Loucy (cell line): ENCODE results near the gene INO80B.

Experiments
- CTCF ChIP-seq: fragments of 200-600 bp; sonication (generic); conservative IDR thresholded peaks from 2 replicates; pipeline ENCODE4 v1.5.1; 2014; ENCODE audit warnings: mild to moderate bottlenecking, antibody characterized with exemption, low read length
- EZH2phosphoT487 ChIP-seq: fragments of 200-600 bp; IDR thresholded peaks from 2 replicates; pipeline ENCODE4 v1.6.1; 2018; ENCODE audit warnings: antibody characterized with exemption, mild to moderate bottlenecking, moderate library complexity, borderline replicate concordance

DNA sequence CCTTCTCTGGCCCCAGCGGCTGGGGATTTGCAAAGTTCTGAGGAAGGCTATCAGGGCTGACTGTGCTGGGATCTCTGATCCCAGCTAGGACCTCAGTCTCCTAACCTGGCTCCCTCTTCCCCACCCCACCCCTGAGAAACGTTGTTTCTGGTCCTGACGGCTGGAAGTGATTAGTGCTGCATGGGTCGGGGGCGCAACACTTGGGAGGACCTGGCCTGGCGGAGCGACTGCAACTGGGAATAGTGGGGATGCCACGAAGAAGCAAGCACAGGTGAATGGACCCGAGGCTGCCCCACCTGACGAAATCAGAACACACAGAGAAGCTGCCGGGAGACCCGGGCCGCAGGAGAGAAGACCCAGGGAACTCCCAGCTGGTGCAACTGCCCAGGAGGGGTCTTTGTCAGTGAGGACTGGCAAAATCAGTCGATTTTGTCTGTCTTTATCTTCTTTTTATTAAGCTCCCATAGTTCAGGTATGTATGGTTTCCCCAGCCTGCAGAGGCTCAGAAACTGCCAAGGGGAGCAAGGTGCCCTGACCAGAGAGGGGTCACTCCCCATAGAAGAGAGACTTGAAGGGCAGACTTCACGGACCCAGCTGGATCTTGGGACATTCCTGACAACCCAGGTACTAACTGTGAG is 45.2 kb downstream of the INO80B start:
- TF ChIP-seq CTCF (no peak), EZH2phosphoT487 (no peak)
